Liver (tissue), 9 donors: Measurements from ENCODE around the gene SPSB2. TPM values are rescaled to one million over a fixed set of nuclear protein-coding genes. Genes with fewer than 3 reads are reported as not detected.

ENCODE experiments used
- DNase-seq: peaks from one replicate; pipeline ENCODE4 v3.0.0-alpha.2; 2017; ENCODE audit warnings: low spot score
- H3K27ac ChIP-seq, 2 donors: one replicate each; pipeline ENCODE4 v1.7.0; 2013; ENCODE audit warnings: inconsistent platforms in 2 of 2, low read length in 2 of 2, control low read depth in 1 of 2, low read depth in 1 of 2, mild to moderate bottlenecking in 1 of 2
- H3K27me3 ChIP-seq, 4 donors: one replicate each; pipeline versions ENCODE4 v1.6.1 to v1.7.0; 2013; ENCODE audit warnings: low read length in 3 of 4, inconsistent platforms in 1 of 4, mild to moderate bottlenecking in 1 of 4, moderate library complexity in 1 of 4; ENCODE audit not compliant: control insufficient read depth in 4 of 4, insufficient read depth in 4 of 4
- H3K36me3 ChIP-seq, 4 donors: one replicate each; pipeline versions ENCODE4 v1.6.1 to v1.7.0; 2013; ENCODE audit warnings: low read length in 3 of 4, mild to moderate bottlenecking in 3 of 4, low read depth in 1 of 4, moderate library complexity in 1 of 4; ENCODE audit not compliant: control insufficient read depth in 4 of 4, insufficient read depth in 3 of 4
- H3K4me1 ChIP-seq, 4 donors: one replicate each; pipeline versions ENCODE4 v1.6.1 to v1.7.0; 2013; ENCODE audit warnings: low read length in 3 of 4, mild to moderate bottlenecking in 3 of 4, moderate library complexity in 1 of 4; ENCODE audit not compliant: control insufficient read depth in 4 of 4, insufficient read depth in 4 of 4
- H3K4me3 ChIP-seq, 3 donors: one replicate each; pipeline versions ENCODE4 v1.6.1 to v1.7.0; 2013; ENCODE audit warnings: low read length in 3 of 3, control low read depth in 1 of 3, low read depth in 1 of 3, mild to moderate bottlenecking in 1 of 3
- H3K9ac ChIP-seq, 2 donors: one replicate each; pipeline ENCODE4 v1.7.0; 2013; ENCODE audit warnings: low read length in 2 of 2, mild to moderate bottlenecking in 2 of 2, moderate library complexity in 2 of 2, control low read depth in 1 of 2, low read depth in 1 of 2
- H3K9me3 ChIP-seq, 4 donors: one replicate each; pipeline versions ENCODE4 v1.6.1 to v1.7.0; 2013; ENCODE audit warnings: low read length in 3 of 4; ENCODE audit not compliant: control insufficient read depth in 4 of 4
- FOXA1 ChIP-seq: IDR thresholded peaks from 2 replicates; pipeline ENCODE4 v1.6.1; 2016; ENCODE audit warnings: antibody characterized with exemption
- FOXA2 ChIP-seq: IDR thresholded peaks from 2 replicates; pipeline ENCODE4 v1.6.1; 2016; ENCODE audit warnings: antibody characterized with exemption
- GABPA ChIP-seq, 2 donors: IDR thresholded peaks in 1 of 2; conservative IDR thresholded peaks in 1 of 2; 2 replicates each; pipeline ENCODE4 v1.6.1; 2016; ENCODE audit warnings: antibody characterized with exemption in 2 of 2, mild to moderate bottlenecking in 1 of 2, moderate library complexity in 1 of 2
- HNF4A ChIP-seq, 2 donors: conservative IDR thresholded peaks; 2 replicates each; pipeline ENCODE4 v1.6.1; 2016; ENCODE audit warnings: antibody characterized with exemption in 2 of 2, mild to moderate bottlenecking in 2 of 2
- HNF4G ChIP-seq: IDR thresholded peaks from 2 replicates; pipeline ENCODE4 v1.6.1; 2016; ENCODE audit warnings: antibody characterized with exemption
- JUND ChIP-seq, 2 donors: IDR thresholded peaks; 2 replicates each; pipeline ENCODE4 v1.6.1; 2016; ENCODE audit warnings: antibody characterized with exemption in 2 of 2
- NR2F2 ChIP-seq: IDR thresholded peaks from 2 replicates; pipeline ENCODE4 v1.6.1; 2016; ENCODE audit warnings: antibody characterized with exemption
- RAD21 ChIP-seq, 2 donors: IDR thresholded peaks; 2 replicates each; pipeline ENCODE4 v1.6.1; 2016; ENCODE audit warnings: antibody characterized with exemption in 2 of 2, mild to moderate bottlenecking in 2 of 2
- RXRA ChIP-seq, 2 donors: IDR thresholded peaks; 2 replicates each; pipeline ENCODE4 v1.6.1; 2017 to 2018; ENCODE audit warnings: antibody characterized with exemption in 2 of 2, mild to moderate bottlenecking in 1 of 2
- TAF1 ChIP-seq: conservative IDR thresholded peaks from 2 replicates; pipeline ENCODE4 v1.6.1; 2016; ENCODE audit warnings: antibody characterized with exemption, mild to moderate bottlenecking
- YY1 ChIP-seq: IDR thresholded peaks from 2 replicates; pipeline ENCODE4 v1.6.1; 2016; ENCODE audit warnings: antibody characterized with exemption, mild to moderate bottlenecking
- WGBS: extraction: QIAGEN DNeasy Blood & Tissue Kit; methylation state at CpG from one replicate; pipeline ENCODE4 v1.1.7; 2013; 5-methylcytosine and 5-hydroxymethylcytosine counted together
- polyA plus RNA-seq, 2 donors: library from polyadenylated mRNA; stranded (reverse) in 1 of 2; unstranded in 1 of 2; fragments of 200-250 nt in 1 of 2; fragments of >200 nt in 1 of 2; fragmentation: Nextera tagmentation in 1 of 2; extraction: Ambion mirVana in 1 of 2; gene quantifications; one replicate each; pipeline versions ENCODE4 v1.2.1 to v1.2.3, GENCODE V29; 2013 to 2015
- total RNA-seq, 2 donors: library from RNA; depleted of rRNA; stranded (reverse); fragments of >200 nt; gene quantifications; one replicate each; pipeline ENCODE4 v1.2.3, GENCODE V29; 2014
- TF ChIP-seq, protein P1 (sequence below): IDR thresholded peaks from 2 replicates; pipeline ENCODE4 v1.6.1; 2016; ENCODE audit warnings: antibody characterized with exemption
- TF ChIP-seq, protein P2 (sequence below): fragments of 150-350 bp; IDR thresholded peaks from 2 replicates; pipeline ENCODE4 v1.5.1; 2017; ENCODE audit warnings: improper control_type of control experiment, low read depth, low read length; ENCODE audit not compliant: missing input control
- TF ChIP-seq, protein P3 (sequence below): IDR thresholded peaks from 2 replicates; pipeline ENCODE4 v1.6.1; 2016; ENCODE audit warnings: antibody characterized with exemption
- TF ChIP-seq, protein P4 (sequence below): IDR thresholded peaks from 2 replicates; pipeline ENCODE4 v1.6.1; 2016; ENCODE audit warnings: antibody characterized with exemption
- donor health status: healthy.
- donor health status: healthy.
- donor health status: healthy.
- donor health status: healthy.
- donor health status: healthy.

Gene SPSB2
- total and polyA plus RNA-seq, 4 donors, result 3.2 to 4.6 (median 4.1) TPM

DNA sequence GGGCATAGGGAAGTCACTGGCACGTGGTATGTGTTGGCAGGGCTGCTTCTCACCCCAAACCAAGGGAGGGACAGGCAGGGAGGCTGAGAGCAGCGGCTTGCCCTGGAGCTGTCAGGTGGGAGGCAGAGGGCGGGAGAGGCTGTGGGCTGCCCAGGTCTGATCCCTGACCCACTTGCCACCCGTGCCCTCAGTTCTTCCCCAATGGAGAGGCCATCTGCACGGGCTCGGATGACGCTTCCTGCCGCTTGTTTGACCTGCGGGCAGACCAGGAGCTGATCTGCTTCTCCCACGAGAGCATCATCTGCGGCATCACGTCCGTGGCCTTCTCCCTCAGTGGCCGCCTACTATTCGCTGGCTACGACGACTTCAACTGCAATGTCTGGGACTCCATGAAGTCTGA lies 27.7 kb downstream of the SPSB2 start:
- TF ChIP-seq, protein P1, sequence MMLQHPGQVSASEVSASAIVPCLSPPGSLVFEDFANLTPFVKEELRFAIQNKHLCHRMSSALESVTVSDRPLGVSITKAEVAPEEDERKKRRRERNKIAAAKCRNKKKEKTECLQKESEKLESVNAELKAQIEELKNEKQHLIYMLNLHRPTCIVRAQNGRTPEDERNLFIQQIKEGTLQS, result no peak
- TF ChIP-seq GABPA (IDR thresholded peaks at IDR 0.05 in 1 of 2, conservative IDR thresholded peaks at IDR 0.05 in 1 of 2), result no peak
- TF ChIP-seq, protein P2, sequence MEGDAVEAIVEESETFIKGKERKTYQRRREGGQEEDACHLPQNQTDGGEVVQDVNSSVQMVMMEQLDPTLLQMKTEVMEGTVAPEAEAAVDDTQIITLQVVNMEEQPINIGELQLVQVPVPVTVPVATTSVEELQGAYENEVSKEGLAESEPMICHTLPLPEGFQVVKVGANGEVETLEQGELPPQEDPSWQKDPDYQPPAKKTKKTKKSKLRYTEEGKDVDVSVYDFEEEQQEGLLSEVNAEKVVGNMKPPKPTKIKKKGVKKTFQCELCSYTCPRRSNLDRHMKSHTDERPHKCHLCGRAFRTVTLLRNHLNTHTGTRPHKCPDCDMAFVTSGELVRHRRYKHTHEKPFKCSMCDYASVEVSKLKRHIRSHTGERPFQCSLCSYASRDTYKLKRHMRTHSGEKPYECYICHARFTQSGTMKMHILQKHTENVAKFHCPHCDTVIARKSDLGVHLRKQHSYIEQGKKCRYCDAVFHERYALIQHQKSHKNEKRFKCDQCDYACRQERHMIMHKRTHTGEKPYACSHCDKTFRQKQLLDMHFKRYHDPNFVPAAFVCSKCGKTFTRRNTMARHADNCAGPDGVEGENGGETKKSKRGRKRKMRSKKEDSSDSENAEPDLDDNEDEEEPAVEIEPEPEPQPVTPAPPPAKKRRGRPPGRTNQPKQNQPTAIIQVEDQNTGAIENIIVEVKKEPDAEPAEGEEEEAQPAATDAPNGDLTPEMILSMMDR, result no peak
- TF ChIP-seq HNF4A (conservative IDR thresholded peaks at IDR 0.05), result no peak
- no peak for TF ChIP-seq FOXA1
- TF ChIP-seq FOXA2, result no peak
- no peak for TF ChIP-seq RAD21 (IDR thresholded peaks at IDR 0.05)
- Histone ChIP-seq H3K27me3 (no peaks in the 10 kb centered on the region), H3K9ac (no peak overlapping the region), H3K4me1 (no peaks in the 10 kb centered on the region), H3K4me3 (no peak overlapping the region), H3K36me3 (no peaks in the 10 kb centered on the region), H3K27ac (no peak overlapping the region), H3K9me3 (no peaks in the 10 kb centered on the region)
- DNase-seq, result no peak
- WGBS, result 96% methylated on average over 17 of the region's 17 CpGs

DNA sequence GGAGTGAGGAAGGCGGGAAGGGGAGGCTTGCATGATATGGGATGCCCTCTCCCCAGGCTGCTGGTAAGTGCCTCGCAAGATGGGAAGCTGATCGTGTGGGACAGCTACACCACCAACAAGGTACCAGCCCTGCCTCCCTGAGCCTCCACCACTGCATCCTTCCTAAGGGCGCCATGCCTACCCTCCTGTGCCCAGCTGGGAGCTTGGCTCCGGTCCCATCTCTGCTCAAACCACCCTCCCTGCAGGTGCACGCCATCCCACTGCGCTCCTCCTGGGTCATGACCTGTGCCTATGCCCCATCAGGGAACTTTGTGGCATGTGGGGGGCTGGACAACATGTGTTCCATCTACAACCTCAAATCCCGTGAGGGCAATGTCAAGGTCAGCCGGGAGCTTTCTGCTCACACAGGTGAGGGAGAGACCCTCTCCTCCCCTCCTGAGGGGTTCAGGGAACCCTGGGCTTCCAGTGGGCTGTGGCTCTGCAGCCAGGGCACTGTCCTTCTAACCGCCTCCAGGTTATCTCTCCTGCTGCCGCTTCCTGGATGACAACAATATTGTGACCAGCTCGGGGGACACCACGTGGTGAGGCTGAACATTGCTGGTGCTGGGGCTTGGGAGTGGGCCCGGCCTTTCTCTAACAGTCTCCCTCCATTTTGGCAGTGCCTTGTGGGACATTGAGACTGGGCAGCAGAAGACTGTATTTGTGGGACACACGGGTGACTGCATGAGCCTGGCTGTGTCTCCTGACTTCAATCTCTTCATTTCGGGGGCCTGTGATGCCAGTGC lies 29.8 kb downstream of the SPSB2 start:
- H3K27me3 ChIP-seq, result no peaks in the 10 kb centered on the region
- no peak overlapping the region for H3K9ac ChIP-seq
- no peak overlapping the region for H3K27ac ChIP-seq
- H3K4me1 ChIP-seq, result no peaks in the 10 kb centered on the region
- H3K9me3 ChIP-seq, result no peaks in the 10 kb centered on the region
- TF ChIP-seq HNF4A (conservative IDR thresholded peaks at IDR 0.05), result no peak
- TF ChIP-seq, protein P2, result peak; percentile 4
- TF ChIP-seq RAD21 (IDR thresholded peaks at IDR 0.05), result peak in 1 of 2 donors; percentile 42
- H3K4me3 ChIP-seq, result no peak overlapping the region
- no peak for DNase-seq
- WGBS, result 61% methylated on average over 16 of the region's 16 CpGs
- no peaks in the 10 kb centered on the region for H3K36me3 ChIP-seq

DNA sequence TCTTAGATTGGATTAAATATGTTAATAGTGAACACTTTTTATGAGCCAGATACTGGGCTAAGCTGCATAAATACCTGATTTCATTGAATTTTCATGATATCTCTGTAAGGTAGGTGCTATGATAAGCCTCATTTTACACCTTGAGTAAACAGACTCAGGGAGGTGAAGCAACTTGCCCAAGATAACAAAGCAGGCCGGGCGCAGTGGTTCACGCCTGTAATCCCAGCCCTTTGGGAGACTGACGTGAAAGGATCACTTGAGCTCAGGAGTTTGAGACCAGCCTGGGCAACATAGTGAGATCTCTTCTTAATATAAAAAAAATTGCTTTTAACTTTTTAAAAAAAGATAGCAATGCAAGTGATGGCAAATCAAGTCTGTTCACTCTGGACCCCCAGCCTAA lies 31.0 kb downstream of the SPSB2 start:
- Histone ChIP-seq H3K4me3 (no peak overlapping the region), H3K9ac (no peak overlapping the region), H3K9me3 (no peaks in the 10 kb centered on the region), H3K27ac (no peak overlapping the region), H3K4me1 (no peaks in the 10 kb centered on the region), H3K36me3 (peaks cover 0 to 2% (median 0%) of the 10 kb centered on the region in 4 donors), H3K27me3 (no peaks in the 10 kb centered on the region)
- DNase-seq, result no peak
- TF ChIP-seq, protein P2, result no peak
- no peak for TF ChIP-seq TAF1
- TF ChIP-seq, protein P3, sequence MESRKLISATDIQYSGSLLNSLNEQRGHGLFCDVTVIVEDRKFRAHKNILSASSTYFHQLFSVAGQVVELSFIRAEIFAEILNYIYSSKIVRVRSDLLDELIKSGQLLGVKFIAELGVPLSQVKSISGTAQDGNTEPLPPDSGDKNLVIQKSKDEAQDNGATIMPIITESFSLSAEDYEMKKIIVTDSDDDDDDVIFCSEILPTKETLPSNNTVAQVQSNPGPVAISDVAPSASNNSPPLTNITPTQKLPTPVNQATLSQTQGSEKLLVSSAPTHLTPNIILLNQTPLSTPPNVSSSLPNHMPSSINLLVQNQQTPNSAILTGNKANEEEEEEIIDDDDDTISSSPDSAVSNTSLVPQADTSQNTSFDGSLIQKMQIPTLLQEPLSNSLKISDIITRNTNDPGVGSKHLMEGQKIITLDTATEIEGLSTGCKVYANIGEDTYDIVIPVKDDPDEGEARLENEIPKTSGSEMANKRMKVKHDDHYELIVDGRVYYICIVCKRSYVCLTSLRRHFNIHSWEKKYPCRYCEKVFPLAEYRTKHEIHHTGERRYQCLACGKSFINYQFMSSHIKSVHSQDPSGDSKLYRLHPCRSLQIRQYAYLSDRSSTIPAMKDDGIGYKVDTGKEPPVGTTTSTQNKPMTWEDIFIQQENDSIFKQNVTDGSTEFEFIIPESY, result no peak
- no peak for TF ChIP-seq HNF4G
- no peak for TF ChIP-seq HNF4A (conservative IDR thresholded peaks at IDR 0.05)
- no peak for TF ChIP-seq RXRA (IDR thresholded peaks at IDR 0.05)
- no peak for TF ChIP-seq JUND (IDR thresholded peaks at IDR 0.05)
- no peak for TF ChIP-seq YY1
- TF ChIP-seq GABPA (IDR thresholded peaks at IDR 0.05 in 1 of 2, conservative IDR thresholded peaks at IDR 0.05 in 1 of 2), result no peak
- TF ChIP-seq FOXA2, result no peak
- TF ChIP-seq, protein P4, sequence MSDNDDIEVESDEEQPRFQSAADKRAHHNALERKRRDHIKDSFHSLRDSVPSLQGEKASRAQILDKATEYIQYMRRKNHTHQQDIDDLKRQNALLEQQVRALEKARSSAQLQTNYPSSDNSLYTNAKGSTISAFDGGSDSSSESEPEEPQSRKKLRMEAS, result no peak
- TF ChIP-seq FOXA1, result no peak
- TF ChIP-seq, protein P1, result no peak
- TF ChIP-seq NR2F2, result no peak
- WGBS, result 84% methylated on average over 4 of the region's 4 CpGs
